GM21786 (cell line): ENCODE data around the gene NDUFA8.
A peak's percentile ranks its signal among the peaks of the same experiment; 100 is the strongest.

ENCODE experiments used
- ATAC-seq: cut with Tn5 transposase; IDR thresholded peaks from one replicate; pipeline ENCODE4 v1.9.1; 2021; ENCODE audit not compliant: unreplicated experiment

NDUFA8 gene

GRCh38 chr9:122103985-122104384 lies 55.6 kb downstream of the NDUFA8 start:
- no peak for ATAC-seq

GRCh38 chr9:122102156-122102555 lies 57.4 kb downstream of the NDUFA8 start:
- ATAC-seq, result no peak

- ATAC-seq, result no peak
These were observed 58.8 kb downstream of the NDUFA8 start for GRCh38 chr9:122100756-122101155.

- ATAC-seq, result peak; percentile 55
These were observed 60.2 kb downstream of the NDUFA8 start for GRCh38 chr9:122099271-122099869.

- no peak for ATAC-seq
These were observed 61.8 kb downstream of the NDUFA8 start for GRCh38 chr9:122097679-122098315.

GRCh38 chr9:122096620-122097415 lies 62.8 kb downstream of the NDUFA8 start:
- ATAC-seq, result no peak

- ATAC-seq, result no peak
These were observed 64.4 kb downstream of the NDUFA8 start for GRCh38 chr9:122095010-122095767.
